GM21619 (cell line): Measurements from ENCODE around the gene ZNF133.

Experiments
- ATAC-seq: cut with Tn5 transposase; IDR thresholded peaks from one replicate; pipeline ENCODE4 v1.9.1; 2021; ENCODE audit not compliant: unreplicated experiment

ZNF133 gene

DNA sequence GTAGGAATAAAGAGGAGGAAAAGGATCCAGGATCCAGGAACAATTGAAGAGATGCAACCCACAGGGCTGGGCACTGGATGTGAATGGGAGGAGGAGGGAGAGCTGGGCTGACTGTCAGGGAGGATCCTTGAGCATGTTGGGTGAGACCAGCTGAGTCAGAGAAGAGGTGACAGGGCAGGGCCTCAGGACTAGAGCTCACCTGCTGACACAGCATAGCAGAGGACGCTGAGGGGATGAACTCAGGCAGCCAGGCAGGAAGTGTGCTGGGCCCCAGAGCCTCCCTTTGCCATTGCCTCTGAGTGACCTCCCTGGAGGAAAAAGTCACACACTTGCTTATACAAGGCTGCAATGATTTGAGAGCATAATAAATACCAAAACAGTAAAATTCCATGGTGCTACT, 72.3 kb downstream of the ZNF133 start:
- ATAC-seq = no peak

GRCh38 chr20:18361678-18362077, 73.4 kb downstream of the ZNF133 start:
- ATAC-seq = no peak

DNA sequence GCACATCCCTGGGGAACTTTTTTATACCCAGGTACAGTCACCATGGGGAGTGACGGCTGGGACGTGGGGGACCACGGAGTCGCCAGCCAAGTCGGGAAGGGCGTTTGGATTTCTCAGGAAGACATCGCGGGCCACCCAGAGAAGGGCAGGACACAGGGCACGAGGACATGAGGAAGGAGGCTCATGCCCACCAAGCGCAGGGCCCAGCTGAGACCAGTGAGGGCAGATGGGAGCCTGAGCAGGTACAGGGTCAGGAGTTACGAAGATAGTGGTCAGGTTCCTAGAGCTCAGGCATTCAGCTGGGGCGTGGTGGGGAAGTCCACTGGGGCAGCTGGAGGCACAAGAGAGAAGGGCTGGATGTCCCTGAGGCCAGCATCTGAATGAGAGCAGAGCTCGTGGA, 74.6 kb downstream of the ZNF133 start:
- no peak for ATAC-seq

- no peak for ATAC-seq
These were observed 75.4 kb downstream of the ZNF133 start for GRCh38 chr20:18363708-18364107.

- ATAC-seq = no peak
These were observed 76.4 kb downstream of the ZNF133 start for GRCh38 chr20:18364768-18365167.
